SK-N-SH (cell line): ENCODE data around the gene SDR9C7. TPM values are rescaled to one million over a fixed set of nuclear protein-coding genes. Genes with fewer than 3 reads are reported as not detected.

Experiments used
- CTCF ChIA-PET: fragments of 300-600, 350-600 bp; formaldehyde crosslinking; extraction: SDS; loops from one replicate; lab custom pipeline; 2021; lab: Yijun Ruan, JAX
- POLR2A ChIA-PET: fragments of 350-600 bp; sonication (Branson Sonifier 250); formaldehyde crosslinking; extraction: SDS; loops from one replicate; lab custom pipeline; 2020; ENCODE audit warnings: antibody characterized with exemption, inconsistent platforms; lab: Yijun Ruan, JAX
- DNase-seq: peaks from one replicate; pipeline ENCODE4 v3.0.0; 2012
- H2AFZ ChIP-seq: fragments of 200-600 bp; sonication (generic); 2 replicates; pipeline ENCODE4 v1.8.1; 2016; ENCODE audit warnings: antibody characterized with exemption, mild to moderate bottlenecking, low read depth
- H3F3A ChIP-seq: fragments of 200-600 bp; sonication (generic); replicated peaks from 2 replicates; pipeline ENCODE3; 2016; ENCODE audit warnings: antibody characterized with exemption, mild to moderate bottlenecking; ENCODE audit not compliant: insufficient read depth
- H3K27ac ChIP-seq, 2 experiments: fragments of 200-500 bp in 1 of 2; fragments of 200-600 bp in 1 of 2; sonication (Bioruptor generic) in 1 of 2; sonication (generic), shearing (Covaris generic) in 1 of 2; 2 replicates each; pipeline versions ENCODE4 v1.5.1 to v1.6.1; 2014 to 2016; ENCODE audit warnings: low read depth in 2 of 2, inconsistent platforms in 1 of 2, low read length in 1 of 2, mild to moderate bottlenecking in 1 of 2, mixed read lengths in 1 of 2
- H3K27me3 ChIP-seq: fragments of 200-600 bp; sonication (generic), shearing (Covaris generic); 2 replicates; pipeline ENCODE4 v1.6.1; 2016; ENCODE audit warnings: mixed run types; ENCODE audit not compliant: insufficient read depth
- H3K36me3 ChIP-seq, 2 experiments: fragments of 200-500 bp in 1 of 2; fragments of 200-600 bp in 1 of 2; sonication (Bioruptor generic) in 1 of 2; sonication (generic) in 1 of 2; replicated peaks in 1 of 2; 2 replicates each; pipeline versions ENCODE3 to v1.5.1; 2014 to 2016; ENCODE audit warnings: low read length in 1 of 2, mild to moderate bottlenecking in 1 of 2; ENCODE audit not compliant: insufficient read depth in 2 of 2, control insufficient read depth in 1 of 2
- H3K4me1 ChIP-seq, 2 experiments: fragments of 200-500 bp in 1 of 2; fragments of 200-600 bp in 1 of 2; sonication (Bioruptor generic) in 1 of 2; sonication (generic), shearing (Covaris generic) in 1 of 2; 2 replicates each; pipeline versions ENCODE4 v1.5.1 to v1.6.1; 2014 to 2016; ENCODE audit warnings: low read depth in 1 of 2, low read length in 1 of 2, mixed run types in 1 of 2; ENCODE audit not compliant: insufficient read depth in 2 of 2, control insufficient read depth in 1 of 2
- H3K4me2 ChIP-seq: fragments of 200-600 bp; sonication (generic), shearing (Covaris generic); 2 replicates; pipeline ENCODE4 v1.6.1; 2017; ENCODE audit warnings: mixed run types
- H3K4me3 ChIP-seq, 2 experiments: fragments of 200-500 bp in 1 of 2; fragments of 200-600 bp in 1 of 2; sonication (Bioruptor generic) in 1 of 2; sonication (generic), shearing (Covaris generic) in 1 of 2; 2 replicates each; pipeline versions ENCODE4 v1.5.1 to v1.8.1; 2014 to 2016; ENCODE audit warnings: low read depth in 2 of 2, inconsistent platforms in 1 of 2, low read length in 1 of 2, mild to moderate bottlenecking in 1 of 2, mixed read lengths in 1 of 2, moderate library complexity in 1 of 2
- H3K79me2 ChIP-seq: fragments of 200-600 bp; sonication (generic); 2 replicates; pipeline ENCODE4 v1.8.1; 2017; ENCODE audit warnings: mild to moderate bottlenecking; ENCODE audit not compliant: insufficient read depth
- H3K9ac ChIP-seq: fragments of 200-600 bp; sonication (generic); 2 replicates; pipeline ENCODE4 v1.6.1; 2017; ENCODE audit warnings: mixed run types
- H3K9me2 ChIP-seq: fragments of 200-600 bp; sonication (generic); 2 replicates; pipeline ENCODE4 v1.6.1; 2017; ENCODE audit warnings: mixed run types
- H3K9me3 ChIP-seq: fragments of 200-600 bp; sonication (generic); 2 replicates; pipeline ENCODE4 v1.6.1; 2017; ENCODE audit warnings: mixed run types, mild to moderate bottlenecking, moderate library complexity
- H4K20me1 ChIP-seq: fragments of 200-600 bp; sonication (generic); 2 replicates; pipeline ENCODE4 v1.6.1; 2017; ENCODE audit warnings: mild to moderate bottlenecking, mixed run types; ENCODE audit not compliant: insufficient read depth
- EP300 ChIP-seq, 2 experiments: IDR thresholded peaks; 2 replicates each; pipeline versions ENCODE4 v1.4.0 to v1.6.1; 2012; ENCODE audit warnings: borderline replicate concordance in 1 of 2, low read depth in 1 of 2, low read length in 1 of 2
- EZH2phosphoT487 ChIP-seq: fragments of 200-600 bp; sonication (generic); IDR thresholded peaks from 2 replicates; pipeline ENCODE4 v1.6.1; 2017; ENCODE audit warnings: low read depth, mixed run types, mild to moderate bottlenecking, antibody characterized with exemption, moderate library complexity, borderline replicate concordance
- FOSL2 ChIP-seq: IDR thresholded peaks from 2 replicates; pipeline ENCODE4 v1.4.0; 2012; ENCODE audit warnings: low read depth, mild to moderate bottlenecking, moderate library complexity, borderline replicate concordance
- FOXJ3 ChIP-seq: sonication (generic); formaldehyde crosslinking; IDR thresholded peaks from 2 replicates; pipeline ENCODE4 v1.5.1; 2020; ENCODE audit warnings: mild to moderate bottlenecking, missing genetic modification reagents
- GABPA ChIP-seq: IDR thresholded peaks from 2 replicates; pipeline ENCODE4 v1.4.0; 2012; ENCODE audit warnings: low read depth, mild to moderate bottlenecking
- GATA2 ChIP-seq: sonication (generic); formaldehyde crosslinking; IDR thresholded peaks from 2 replicates; pipeline ENCODE4 v1.5.0; 2020; ENCODE audit warnings: mild to moderate bottlenecking, missing genetic modification reagents
- JUND ChIP-seq: IDR thresholded peaks from 2 replicates; pipeline ENCODE4 v1.4.0; 2012
- MXI1 ChIP-seq: IDR thresholded peaks from 2 replicates; pipeline ENCODE4 v1.6.1; 2012; ENCODE audit warnings: mild to moderate bottlenecking, low read depth, low read length, improper control_type of control experiment
- NFIC ChIP-seq: IDR thresholded peaks from 2 replicates; pipeline ENCODE4 v1.4.0; 2012; ENCODE audit warnings: borderline replicate concordance
- POLR2AphosphoS5 ChIP-seq: IDR thresholded peaks from 2 replicates; pipeline ENCODE4 v1.6.1; 2012; ENCODE audit warnings: low read depth, low read length
- RAD21 ChIP-seq: IDR thresholded peaks from 2 replicates; pipeline ENCODE4 v1.6.1; 2012; ENCODE audit warnings: mild to moderate bottlenecking, low read length
- RFX5 ChIP-seq: IDR thresholded peaks from 2 replicates; pipeline ENCODE4 v1.6.1; 2012; ENCODE audit warnings: mild to moderate bottlenecking, improper control_type of control experiment, low read length
- RXRA ChIP-seq: IDR thresholded peaks from 2 replicates; pipeline ENCODE4 v1.4.0; 2012; ENCODE audit warnings: low read depth, mild to moderate bottlenecking, borderline replicate concordance
- SIN3A ChIP-seq: IDR thresholded peaks from 2 replicates; pipeline ENCODE4 v1.6.1; 2012; ENCODE audit warnings: low read depth, mild to moderate bottlenecking, low read length, moderate library complexity, borderline replicate concordance
- SMC3 ChIP-seq: IDR thresholded peaks from 2 replicates; pipeline ENCODE4 v1.6.1; 2012; ENCODE audit warnings: low read depth, low read length, improper control_type of control experiment
- TAF1 ChIP-seq: IDR thresholded peaks from 2 replicates; pipeline ENCODE4 v1.6.1; 2012; ENCODE audit warnings: low read depth, mild to moderate bottlenecking, low read length, moderate library complexity, borderline replicate concordance
- TCF12 ChIP-seq: IDR thresholded peaks from 2 replicates; pipeline ENCODE4 v1.4.0; 2012
- YY1 ChIP-seq: IDR thresholded peaks from 2 replicates; pipeline ENCODE4 v1.4.0; 2012; ENCODE audit warnings: low read depth, mild to moderate bottlenecking
- WGBS: methylation state at CpG from one replicate; pipeline ENCODE4 v1.1.6; 2017; ENCODE audit warnings: low lambda C conversion rate; 5-methylcytosine and 5-hydroxymethylcytosine counted together
- polyA plus RNA-seq, 3 experiments: library from polyadenylated mRNA; depleted of rRNA; stranded (reverse); fragments of >200 nt; gene quantifications; 2 replicates each; pipeline ENCODE4 v1.2.3, GENCODE V29; 2012
- TF ChIP-seq, protein P1 (sequence below): IDR thresholded peaks from 2 replicates; pipeline ENCODE4; 2012

Gene SDR9C7
- polyA plus RNA-seq, 1 of the 3 experiments (the other 2 are of a cell fraction): not detected

DNA sequence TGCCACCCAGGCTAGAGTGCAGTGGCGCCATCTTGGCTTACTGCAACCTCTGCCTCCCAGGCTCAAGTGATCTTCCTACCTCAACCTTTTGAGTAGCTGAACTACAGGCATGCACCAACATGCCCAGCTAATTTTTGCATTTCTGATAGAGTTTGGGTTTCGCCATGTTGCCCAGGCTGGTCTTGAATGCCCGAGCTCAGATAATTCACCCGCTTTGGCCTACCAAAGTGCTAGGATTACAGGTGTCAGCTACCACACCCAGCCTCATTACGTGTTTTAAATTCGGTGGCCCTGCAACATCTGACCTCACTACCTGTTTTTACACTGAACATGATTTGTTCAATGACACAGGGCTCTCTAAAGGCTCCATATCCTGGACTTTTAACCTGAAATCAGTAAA is 46.1 kb upstream of the SDR9C7 start (continued):
- no peak for TF ChIP-seq FOXJ3
- TF ChIP-seq, all 33 proteins: peak for 0

- Histone ChIP-seq H3K27ac (no peak overlapping the region), H3F3A (no peaks in the 10 kb centered on the region), H3K9me3 (no peaks in the 10 kb centered on the region), H3K9me2 (no peaks in the 10 kb centered on the region), H3K27me3 (no peaks in the 10 kb centered on the region), H2AFZ (no peak overlapping the region), H3K4me1 (no peaks in the 10 kb centered on the region), H3K4me3 (no peak overlapping the region), H4K20me1 (no peaks in the 10 kb centered on the region), H3K36me3 (no peaks in the 10 kb centered on the region), H3K79me2 (no peaks in the 10 kb centered on the region), H3K4me2 (no peak overlapping the region), H3K9ac (no peak overlapping the region)
- no peak for TF ChIP-seq YY1
- TF ChIP-seq MXI1: no peak
- no peak for TF ChIP-seq TCF12
- TF ChIP-seq RFX5: no peak
- no peak for TF ChIP-seq SIN3A
- no peak for TF ChIP-seq FOSL2
- no peak for TF ChIP-seq EZH2phosphoT487
- no peak for TF ChIP-seq JUND
- no peak for TF ChIP-seq POLR2AphosphoS5
- no peak for TF ChIP-seq EP300 (IDR thresholded peaks at IDR 0.05; ENCODE audit: borderline replicate concordance in 1 of 2, low read depth in 1 of 2, low read length in 1 of 2)
- TF ChIP-seq, protein P1, sequence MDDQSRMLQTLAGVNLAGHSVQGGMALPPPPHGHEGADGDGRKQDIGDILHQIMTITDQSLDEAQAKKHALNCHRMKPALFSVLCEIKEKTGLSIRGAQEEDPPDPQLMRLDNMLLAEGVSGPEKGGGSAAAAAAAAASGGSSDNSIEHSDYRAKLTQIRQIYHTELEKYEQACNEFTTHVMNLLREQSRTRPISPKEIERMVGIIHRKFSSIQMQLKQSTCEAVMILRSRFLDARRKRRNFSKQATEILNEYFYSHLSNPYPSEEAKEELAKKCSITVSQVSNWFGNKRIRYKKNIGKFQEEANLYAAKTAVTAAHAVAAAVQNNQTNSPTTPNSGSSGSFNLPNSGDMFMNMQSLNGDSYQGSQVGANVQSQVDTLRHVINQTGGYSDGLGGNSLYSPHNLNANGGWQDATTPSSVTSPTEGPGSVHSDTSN: no peak
- TF ChIP-seq TAF1: no peak
- TF ChIP-seq NFIC: no peak
- no peak for TF ChIP-seq RAD21
- no peak for TF ChIP-seq GABPA
- no peak for TF ChIP-seq FOXJ3
- no peak for TF ChIP-seq SMC3
- TF ChIP-seq GATA2 (CRISPR knock-in tag): no peak
- no peak for TF ChIP-seq RXRA
- WGBS: 73% methylated on average over 3 of the region's 3 CpGs
- ChIA-PET POLR2A (no interaction called here), CTCF (interaction anchor here (0.8 to 1.2 kb wide), 3 partner anchors 8 to 217 kb away, joined by 3 to 5 read pairs (median 3); no protein-coding TSS in a partner anchor)
- no peak for DNase-seq
Measured at GRCh38 chr12:56979628-56980027, 45.4 kb upstream of the SDR9C7 start.
